HG03175 (cell line): Measurements from ENCODE around the gene DNAJB8.

Experiments
- ATAC-seq: cut with Tn5 transposase; IDR thresholded peaks from one replicate; pipeline ENCODE4 v1.9.1; 2021; ENCODE audit warnings: mild to moderate bottlenecking, moderate library complexity; ENCODE audit not compliant: unreplicated experiment

Gene DNAJB8

DNA sequence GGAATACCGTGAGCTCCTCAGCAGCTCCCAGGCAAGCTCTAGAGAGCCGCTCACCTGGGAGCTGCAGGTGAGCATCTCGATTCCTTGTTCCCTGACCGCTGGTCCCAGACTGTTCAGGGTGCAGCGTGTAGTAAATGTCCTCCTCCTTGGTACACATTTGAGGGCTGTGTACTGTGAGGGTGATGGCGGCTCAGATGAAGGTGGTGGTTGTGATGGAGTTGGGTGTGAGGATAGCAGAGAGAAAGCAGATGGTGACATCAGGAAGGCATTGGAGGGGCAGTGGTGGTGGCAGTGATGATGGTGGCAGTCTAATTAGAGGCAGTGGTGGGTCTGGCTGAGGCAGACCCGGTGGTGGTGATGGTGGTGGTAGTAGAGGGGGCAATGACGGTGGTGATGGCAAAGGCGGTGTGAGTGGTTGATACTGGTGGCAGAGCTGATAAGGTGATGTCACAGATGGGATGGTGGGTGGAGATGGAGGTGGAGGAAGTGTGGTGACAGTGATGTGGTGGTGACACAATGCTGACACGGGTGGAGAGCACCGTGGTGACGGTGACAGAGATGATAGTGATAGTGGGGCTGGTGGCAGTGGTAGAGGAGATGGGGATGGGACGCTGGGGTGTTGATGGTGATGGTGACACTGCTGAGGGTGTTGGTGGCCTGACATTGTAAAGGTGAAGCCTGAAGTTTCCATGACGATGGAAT, at the start of gene DNAJB8:
DNAJB8 (minus strand) TSS at position 51 of the 702 bp plus-strand sequence. CDS start 3,645 bp downstream, outside the sequence.
- ATAC-seq: no peak

DNA sequence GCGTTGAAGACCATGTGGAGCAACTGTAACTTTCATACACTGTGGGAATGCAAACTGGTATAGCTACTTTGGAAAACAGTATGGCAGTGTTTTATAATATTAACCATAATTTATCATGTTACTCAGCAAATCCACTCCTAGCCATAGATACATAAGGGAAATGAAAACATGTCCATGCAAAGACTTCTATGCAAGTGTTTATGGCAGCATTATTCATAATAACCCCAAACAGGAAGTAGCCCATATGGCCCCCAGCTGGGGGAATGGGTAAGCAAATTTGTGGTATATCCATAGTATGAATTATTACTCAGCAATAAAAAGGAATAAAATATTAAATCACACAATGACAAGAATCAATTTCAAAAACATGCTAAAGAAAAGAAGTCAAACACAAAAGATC, 49.3 kb upstream of the DNAJB8 start:
- no peak for ATAC-seq

DNA sequence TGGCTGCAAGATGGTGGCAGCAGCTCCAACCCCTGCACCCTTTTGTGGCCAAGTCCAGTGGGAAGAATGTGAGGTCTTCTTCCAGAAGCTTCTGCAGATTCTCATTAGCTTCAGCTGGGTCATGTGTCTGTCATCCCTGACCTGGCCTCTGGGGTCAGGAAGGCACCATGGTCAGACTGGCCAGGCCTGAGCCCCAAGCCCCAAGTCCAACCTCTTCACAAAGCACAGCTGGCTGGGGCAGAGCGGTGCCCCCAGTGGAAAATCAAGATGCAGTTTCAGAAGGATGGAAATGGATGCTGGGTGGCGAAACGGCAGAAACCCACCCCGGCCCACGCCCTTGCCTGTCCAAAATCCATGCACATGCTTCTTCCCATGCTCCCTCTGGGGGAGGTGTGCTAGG, 42.2 kb upstream of the DNAJB8 start:
- no peak for ATAC-seq

DNA sequence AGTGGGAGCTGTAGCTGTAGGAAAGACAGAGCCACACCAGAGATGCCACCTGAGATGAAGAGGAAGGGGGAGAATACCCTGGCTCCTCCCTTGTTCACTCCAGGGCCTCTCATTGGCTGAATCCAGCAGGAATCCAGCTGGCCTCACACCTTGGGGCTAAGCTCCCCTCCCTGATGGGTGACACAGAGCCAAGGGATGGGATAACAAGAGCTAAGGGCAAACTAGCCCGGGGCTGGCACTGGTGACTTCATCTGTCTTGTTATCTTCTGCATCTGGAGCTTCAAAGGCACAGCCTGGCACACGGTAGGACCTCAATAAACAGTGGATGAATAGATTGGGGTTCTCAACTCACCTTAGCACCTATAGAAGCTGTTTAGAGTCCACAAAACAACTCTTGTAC, 40.1 kb upstream of the DNAJB8 start:
- no peak for ATAC-seq

DNA sequence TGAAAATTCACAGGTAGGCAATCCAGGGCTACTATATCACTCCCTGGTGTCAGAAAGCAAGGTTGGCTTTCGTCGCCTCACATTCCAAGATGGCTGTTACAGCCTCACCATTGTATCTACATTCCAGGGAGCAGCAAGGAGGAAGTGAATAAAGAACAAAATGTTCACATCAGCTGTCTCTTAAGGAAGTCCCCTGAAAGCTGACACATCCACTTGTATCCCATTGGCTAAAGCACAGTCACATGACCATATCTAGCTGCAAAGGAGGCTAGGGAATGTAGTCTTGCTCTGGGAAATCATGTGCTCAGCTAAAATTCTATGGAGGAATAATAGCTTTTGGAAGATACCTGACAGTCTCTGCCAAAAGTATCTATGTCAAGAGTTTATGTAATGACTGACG, 39.1 kb upstream of the DNAJB8 start:
- ATAC-seq: no peak

DNA sequence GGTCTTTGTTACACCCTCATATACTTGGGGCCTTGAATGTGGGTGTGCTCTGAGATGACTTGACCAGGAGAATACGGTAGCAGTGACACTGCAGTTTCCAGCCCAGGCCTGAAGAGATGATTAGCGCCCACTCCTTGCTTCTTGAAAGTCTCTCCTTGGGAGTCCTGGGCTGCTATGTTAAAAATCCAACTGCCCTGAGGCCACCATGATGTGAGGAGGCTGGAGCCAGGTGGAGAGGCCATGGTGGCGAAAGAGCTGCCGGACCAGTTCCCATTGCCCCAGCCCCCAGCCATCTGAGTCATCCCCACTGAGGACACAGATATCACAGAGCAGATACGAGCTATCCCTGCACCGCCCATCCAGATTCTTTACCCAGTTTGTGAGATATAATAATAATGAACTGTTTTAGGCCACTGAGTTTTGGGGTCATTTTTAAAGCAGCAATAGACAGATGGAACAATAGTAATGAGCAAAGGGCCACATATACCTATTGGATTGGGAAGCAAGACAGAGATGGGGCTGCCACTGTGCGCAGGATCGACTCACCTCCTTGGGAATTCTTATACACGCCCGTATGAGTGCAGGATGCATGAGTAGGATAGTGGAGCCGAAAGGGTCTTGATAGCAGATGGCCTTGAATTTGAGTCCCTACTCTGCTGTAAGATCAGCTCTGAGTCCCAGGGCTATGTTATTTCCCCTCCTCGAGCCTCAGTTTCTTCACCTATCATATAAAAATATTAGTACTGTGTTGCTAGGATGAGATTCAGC, 38.5 kb upstream of the DNAJB8 start:
- no peak for ATAC-seq

DNA sequence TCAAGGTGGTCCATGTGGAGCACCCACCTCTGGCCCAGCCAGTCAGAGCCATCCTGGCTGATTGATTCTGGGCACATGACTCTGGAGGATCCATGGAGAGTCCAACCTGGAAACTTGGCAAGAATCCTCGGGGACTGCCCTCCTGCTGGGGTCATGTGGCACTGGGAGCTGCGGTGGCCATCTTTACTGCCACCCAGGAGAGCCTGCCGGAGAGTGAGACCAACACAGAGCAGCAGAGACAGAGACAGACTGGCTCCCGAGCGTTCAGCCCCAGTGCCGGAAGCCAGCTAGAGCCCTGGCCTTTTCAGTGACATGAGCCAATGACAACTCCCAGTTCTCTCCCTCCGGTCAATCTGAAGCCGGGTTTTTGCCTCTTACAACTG, 37.8 kb upstream of the DNAJB8 start:
- no peak for ATAC-seq

DNA sequence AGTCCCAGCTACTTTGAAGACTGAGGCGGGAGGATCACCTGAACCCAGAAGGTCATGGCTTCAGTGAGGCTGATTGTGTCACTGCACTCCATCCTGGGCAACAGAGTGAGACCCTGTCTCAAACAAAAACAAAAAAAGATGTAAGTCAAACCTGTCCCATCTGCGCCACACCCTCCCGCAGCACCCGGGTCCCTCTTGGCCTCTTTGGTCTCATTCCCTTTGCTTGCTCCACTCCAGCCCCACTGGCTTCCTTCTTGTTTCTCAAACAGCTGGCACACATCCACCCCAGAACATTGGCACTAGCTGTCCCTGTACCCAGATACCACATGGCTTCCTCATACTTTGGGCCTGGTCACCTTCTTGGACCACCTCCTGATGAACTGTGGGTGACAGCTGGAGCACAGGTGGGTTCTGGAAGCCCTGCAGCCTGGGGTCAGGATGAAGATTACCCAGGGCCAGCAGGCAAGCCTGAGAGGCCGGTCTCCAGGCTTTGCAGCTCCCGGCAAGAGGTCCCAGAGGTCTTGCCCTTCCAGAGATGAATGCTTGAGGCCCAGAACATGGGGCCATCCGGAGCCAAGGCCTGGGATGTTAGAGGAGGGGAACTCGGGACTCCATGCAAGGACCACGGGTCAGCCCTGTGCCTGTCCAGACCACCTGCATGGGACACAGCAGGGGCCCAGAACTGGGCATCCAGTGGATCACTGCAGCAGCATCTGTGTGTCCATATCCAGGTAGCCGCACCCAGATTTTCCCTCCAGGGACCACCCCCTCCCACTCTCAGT, 37.3 kb upstream of the DNAJB8 start:
- no peak for ATAC-seq

DNA sequence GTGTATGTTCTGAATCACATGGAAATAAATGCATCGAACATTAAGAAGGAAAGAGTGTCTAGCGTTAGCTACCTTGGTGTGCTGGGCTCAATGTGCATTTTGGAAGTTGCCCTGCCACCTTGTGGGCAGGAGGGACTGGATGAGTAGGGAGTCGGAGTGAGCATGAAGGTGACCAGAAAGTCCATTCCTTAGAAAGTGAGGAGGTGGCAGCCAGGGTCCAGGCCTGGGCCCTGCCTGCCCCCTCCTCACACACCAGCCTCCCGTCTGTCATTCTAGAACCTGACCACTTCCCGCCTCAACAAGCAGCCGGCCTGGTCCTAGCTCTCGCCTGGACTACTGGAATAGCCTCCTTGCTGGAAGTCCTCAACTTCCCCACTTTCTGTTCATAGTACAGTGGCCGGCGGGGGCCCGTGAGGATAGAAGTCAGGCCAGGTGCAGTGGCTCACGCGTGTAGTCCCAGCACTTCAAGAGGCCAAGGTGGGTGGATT, 36.5 kb upstream of the DNAJB8 start:
- no peak for ATAC-seq

DNA sequence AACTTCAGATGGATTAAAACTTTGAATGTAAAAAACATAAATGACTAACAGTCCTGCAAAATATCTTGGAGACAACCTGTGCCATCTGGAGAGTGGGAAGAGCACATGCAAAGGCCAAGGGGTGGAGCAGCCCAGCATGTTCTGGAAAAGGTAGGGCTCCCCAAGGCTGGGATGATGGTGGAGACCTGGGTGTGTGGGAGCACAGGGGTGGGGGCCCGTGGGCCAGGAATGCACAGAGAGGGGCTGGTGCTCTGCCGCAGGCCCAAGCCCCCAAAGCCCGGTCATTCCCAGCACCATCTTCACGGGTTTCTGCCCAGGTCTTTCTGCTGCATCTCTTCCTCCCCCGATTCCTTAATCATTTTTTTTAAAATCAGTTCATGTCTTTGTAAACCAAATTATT, 36.0 kb upstream of the DNAJB8 start:
- ATAC-seq: no peak

DNA sequence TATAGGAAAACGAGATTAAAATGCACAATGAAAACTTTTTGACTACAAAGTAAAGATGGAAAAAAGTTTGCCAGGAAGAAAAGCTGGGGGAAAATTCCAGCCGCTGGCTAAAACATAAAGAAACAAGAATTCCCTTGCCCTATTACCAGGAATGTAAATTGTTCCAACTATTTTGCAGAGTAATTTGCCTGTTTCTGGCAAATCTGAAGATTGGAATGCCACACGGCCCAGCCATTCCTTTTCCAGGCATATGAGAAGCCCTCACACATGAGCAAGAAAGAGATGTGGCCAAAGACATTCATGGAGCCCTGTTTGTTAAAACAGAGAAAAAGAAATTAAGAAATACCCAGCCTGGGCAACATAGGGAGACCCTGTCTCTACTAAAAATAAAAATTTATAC, 34.7 kb upstream of the DNAJB8 start:
- ATAC-seq: no peak

DNA sequence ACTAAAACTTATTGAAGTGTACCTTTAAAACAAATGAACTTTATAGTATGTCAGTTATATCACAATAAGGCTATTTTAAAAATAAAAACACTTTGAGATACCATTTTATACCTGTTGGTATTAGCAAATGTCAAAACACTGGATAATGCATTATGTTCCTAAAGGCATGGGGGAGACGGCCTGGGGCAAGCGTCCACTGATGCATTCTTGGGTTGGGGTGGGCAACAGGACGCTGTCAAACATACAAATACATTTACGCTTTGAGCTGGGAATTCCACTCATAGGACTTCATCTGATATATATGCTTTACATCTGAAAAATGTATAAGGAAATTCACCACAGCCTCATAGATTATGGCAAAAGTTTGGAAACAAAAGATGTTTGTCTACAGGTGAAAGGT, 33.9 kb upstream of the DNAJB8 start:
- no peak for ATAC-seq

DNA sequence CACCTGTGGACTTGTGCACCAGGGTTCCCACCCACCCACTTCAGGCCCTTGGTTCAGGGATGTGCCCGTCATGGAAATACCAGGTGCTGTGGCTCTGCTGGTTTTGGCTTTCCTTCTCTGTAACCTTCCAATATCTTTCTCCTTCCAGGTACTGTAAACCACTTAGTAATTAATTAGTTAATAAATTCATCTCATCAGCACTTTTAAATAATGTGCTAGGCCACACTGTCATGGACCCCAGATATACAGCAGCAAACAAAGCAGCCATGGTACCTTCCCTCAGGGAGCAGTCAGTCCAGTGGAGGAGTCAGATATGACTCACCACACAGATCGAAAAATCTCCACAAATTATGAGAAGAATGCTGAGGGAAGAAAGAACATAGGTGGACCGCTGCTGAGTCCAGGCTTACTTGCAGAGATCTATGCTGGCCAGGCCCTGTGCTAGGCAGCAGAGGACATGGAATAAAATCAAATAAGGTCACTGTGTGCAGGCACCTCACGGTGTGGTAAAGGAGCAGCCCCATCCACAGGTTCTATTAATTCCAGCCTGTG, 33.1 kb upstream of the DNAJB8 start:
- ATAC-seq: no peak

DNA sequence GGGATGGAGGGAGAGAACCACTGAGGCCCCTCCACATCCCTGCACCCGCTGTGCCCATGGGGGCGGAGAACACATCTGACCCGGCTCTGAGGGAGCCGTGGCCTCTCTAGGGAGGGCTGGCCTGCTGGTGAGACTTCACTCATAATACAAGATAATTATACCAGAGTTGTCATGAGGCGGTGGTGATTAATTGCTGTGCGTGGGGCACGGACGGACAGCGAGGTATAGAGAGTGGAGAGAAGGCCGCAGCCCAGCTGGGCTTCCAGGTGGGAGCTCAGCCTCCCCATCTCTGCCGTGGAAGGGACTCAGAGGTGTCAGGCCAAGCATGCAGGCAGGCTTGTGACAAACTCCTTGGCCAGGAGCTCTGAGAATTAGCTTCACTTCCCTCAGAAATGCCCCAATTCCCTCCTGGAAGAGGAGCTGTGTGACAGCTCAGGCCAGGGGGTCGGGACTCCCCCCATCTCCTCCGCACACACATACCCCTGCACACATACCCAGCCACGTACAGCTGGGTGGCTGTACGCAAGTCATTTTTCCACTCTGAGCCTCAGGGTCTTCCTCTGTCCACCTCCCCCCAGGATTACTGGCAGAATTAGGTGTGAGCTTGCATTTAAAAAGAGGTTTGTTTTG, 32.3 kb upstream of the DNAJB8 start:
- no peak for ATAC-seq

DNA sequence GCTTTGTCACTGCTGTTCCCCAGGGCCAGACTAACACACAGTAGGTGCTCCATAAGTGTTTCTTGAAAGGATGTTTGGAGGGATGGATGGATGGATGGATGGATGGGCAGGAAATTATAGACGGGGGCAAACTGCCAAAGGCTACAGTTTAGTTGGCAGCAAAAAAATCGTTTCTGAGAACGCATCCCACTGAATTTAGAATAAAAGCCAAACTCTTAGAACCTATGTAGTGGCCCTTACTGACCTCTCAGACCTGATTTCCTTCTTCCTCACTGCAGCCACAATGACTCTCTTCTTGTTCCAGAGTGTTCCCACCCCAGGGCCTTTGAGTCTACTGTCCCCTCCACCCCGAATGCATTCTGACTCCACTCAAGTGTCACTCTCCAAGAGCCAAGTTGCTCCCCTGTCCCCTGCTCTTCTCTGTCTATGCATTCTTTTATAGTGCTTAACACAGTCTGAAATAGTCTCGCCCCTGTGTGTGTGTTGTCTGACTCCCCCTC, 31.5 kb upstream of the DNAJB8 start:
- ATAC-seq: no peak

DNA sequence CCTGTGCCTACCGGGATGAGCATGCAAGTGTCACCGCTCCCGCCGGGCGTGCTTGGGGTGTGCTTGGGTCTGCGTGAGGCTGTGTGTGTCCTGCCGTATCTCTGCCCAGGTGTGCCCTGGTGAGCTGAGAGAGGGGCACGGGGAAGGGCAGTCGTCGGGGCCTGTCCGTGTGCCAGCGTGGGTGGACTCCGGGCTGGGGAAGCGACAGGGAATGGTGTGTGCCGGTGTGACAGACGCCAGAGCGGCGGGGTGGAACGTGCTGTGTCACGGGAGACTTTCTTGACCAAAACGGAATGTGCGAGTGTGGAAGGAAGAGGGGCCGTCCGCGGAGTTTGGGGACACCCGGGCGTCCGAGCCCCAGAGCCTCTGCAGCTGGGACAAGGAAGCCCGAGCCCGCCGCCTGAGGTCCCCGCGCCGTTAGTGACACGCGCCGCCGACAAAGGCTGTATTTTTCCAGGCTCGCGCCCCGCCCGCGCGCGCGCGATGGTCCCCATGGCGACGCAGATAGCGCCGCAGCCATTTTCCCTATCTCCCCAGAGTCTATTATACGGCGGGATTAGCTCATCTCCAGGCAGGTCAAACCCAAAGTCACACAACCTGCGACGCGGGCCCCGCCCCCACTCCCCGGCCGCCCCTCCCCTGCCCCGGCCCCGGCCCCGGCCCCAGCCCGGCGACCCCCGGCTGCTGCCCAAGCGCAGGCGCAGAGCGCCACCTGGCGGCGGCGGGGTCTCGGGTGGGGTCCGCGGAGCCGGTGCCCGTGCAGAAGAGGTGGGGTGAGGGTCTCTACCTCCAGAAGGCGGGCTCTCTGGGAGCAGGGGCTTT, 30.8 kb upstream of the DNAJB8 start:
- ATAC-seq: no peak

DNA sequence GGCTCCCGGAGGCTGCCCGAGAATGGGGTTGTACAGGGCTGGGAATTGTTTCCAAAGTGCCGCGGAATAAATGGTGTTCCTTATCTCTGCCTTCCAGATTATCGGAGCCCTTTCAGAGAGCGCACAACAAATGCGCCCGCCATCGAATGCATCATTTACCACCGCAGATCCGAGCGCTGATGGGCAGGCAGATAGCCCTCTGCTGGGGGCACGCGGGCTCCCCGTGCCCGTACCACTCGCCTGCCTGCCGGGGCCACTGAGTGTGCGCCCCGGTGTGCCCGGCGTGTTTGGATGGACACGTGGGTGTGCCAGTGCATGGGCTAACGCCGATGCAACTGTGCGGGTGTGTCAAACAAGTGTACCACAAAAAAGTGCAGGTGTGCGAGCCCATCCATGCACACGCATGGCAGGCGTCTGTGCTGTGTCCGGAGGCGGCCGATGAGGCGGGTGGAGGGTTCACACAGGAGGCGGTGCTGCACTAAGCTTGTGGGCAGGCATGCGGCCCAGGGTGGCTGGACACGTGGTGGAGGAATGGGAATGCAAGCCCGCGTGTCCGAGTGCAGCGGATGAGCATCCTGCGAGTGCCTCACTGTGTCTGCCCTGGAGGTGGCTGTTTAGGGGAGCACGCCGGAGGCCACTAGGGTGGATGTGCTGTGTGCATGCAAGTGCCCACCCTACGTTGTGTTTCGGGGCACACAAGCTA, 30.1 kb upstream of the DNAJB8 start:
- no peak for ATAC-seq

DNA sequence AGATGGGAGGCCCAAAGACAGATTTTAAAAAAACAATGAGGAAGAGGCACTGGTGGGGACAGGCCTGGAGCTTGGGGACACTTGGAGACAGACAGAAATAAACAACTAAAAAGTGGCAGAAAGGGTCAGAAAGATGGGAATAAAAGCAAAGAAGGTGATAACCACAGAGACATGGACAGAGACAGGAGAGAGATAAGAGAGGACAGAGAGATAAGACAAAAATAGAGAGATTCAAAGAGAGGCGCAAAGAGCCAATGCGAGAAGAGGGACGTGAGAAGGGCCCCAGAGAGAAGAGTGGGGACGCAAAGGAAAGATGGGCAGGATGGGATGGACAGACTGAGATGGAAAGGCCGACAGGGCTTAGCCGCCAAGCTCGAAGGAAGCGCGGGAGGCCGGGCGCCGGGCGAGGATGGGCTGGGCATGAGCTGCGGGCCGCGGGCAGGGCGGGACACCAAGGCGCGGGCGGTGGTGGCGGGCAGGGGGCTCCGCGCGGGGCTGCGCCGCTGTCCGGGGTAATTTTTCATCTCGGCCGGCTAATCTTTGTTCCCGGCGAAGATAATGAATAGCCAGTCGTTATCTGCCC, 29.4 kb upstream of the DNAJB8 start:
- ATAC-seq: no peak

DNA sequence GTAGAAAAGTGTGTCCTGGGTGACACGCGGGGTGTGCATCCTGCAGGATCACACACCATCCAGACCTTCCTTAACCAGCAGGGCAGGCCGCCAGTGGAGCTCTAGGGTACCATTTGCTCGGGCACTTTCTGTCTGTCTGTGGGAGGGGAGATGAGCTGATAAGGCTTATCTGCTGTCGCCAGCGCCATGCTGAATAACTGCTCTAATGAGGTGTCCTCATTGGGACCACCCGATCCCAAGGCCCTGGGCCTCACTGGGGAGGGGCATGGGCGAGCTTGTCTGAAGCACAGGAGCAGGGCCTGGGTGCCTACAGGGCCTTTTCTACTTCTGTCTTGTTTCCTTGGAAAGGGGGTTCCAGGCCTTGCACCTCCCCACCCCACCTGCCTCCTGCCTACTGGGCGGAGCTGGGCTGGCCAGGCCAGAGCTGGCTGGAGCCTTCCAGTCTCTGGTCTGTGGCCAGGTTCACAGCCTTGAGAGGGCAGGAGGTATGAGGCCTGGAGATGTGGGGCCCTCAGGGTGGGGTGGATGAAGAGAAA, 28.8 kb upstream of the DNAJB8 start:
- ATAC-seq: no peak
